GM12874 (cell line): ENCODE data around the gene AQP6.

Experiments used
- CTCF ChIP-seq: IDR thresholded peaks from 2 replicates; pipeline ENCODE4 v1.5.1; 2011; ENCODE audit warnings: low read depth, mild to moderate bottlenecking, control low read depth, low read length, moderate library complexity; ENCODE audit not compliant: insufficient read depth

Gene AQP6

GRCh38 chr12:49949866-49950265, 22.9 kb upstream of the AQP6 start:
- TF ChIP-seq CTCF, result no peak

GRCh38 chr12:49950273-49951251, 22.2 kb upstream of the AQP6 start, which contains the start of gene AQP2:
Gene AQP2 (plus strand): TSS chr12:49950737. CDS start chr12:49950831, 94 bp downstream.
- TF ChIP-seq CTCF, result no peak

GRCh38 chr12:49951411-49952240, 21.1 kb upstream of the AQP6 start:
- no peak for TF ChIP-seq CTCF

- no peak for TF ChIP-seq CTCF
Observed at GRCh38 chr12:49952391-49953055, 20.2 kb upstream of the AQP6 start.

- TF ChIP-seq CTCF, result no peak
Observed at GRCh38 chr12:49953151-49953550, 19.6 kb upstream of the AQP6 start.

GRCh38 chr12:49953961-49954846, 18.5 kb upstream of the AQP6 start:
- TF ChIP-seq CTCF, result no peak
